Rectal smooth muscle tissue (tissue), 1 donor: ENCODE measurements around the gene KIF3B.
"Not testable (repeated sequence)": the region's sequence is repeated elsewhere in the genome, so short reads cannot be mapped to it uniquely, and the experiment has no call there.

Experiments used
- H3K27ac ChIP-seq: one replicate; pipeline ENCODE4 v1.7.0; 2013; ENCODE audit warnings: low read depth, low read length, inconsistent platforms
- H3K27me3 ChIP-seq: one replicate; pipeline ENCODE4 v1.7.0; 2013; ENCODE audit warnings: low read length; ENCODE audit not compliant: control insufficient read depth, insufficient read depth
- H3K36me3 ChIP-seq: one replicate; pipeline ENCODE4 v1.7.0; 2013; ENCODE audit warnings: low read length; ENCODE audit not compliant: control insufficient read depth, insufficient read depth
- H3K4me1 ChIP-seq: one replicate; pipeline ENCODE4 v1.7.0; 2013; ENCODE audit warnings: low read length; ENCODE audit not compliant: control insufficient read depth, insufficient read depth
- H3K4me3 ChIP-seq: one replicate; pipeline ENCODE4 v1.7.0; 2013; ENCODE audit warnings: low read length
- H3K9ac ChIP-seq: one replicate; pipeline ENCODE4 v1.7.0; 2013; ENCODE audit warnings: low read length

The KIF3B gene

GRCh38 chr20:32236819-32237218 is 40.6 kb upstream of the KIF3B start:
- Histone ChIP-seq H3K9ac (no peak overlapping the region), H3K27me3 (no peaks in the 10 kb centered on the region), H3K4me3 (no peak overlapping the region), H3K4me1 (no peaks in the 10 kb centered on the region), H3K27ac (no peak overlapping the region), H3K36me3 (peaks cover 11% of the 10 kb centered on the region)

GRCh38 chr20:32237419-32237818 is 40.0 kb upstream of the KIF3B start:
- peaks cover 11% of the 10 kb centered on the region for H3K36me3 ChIP-seq
- H3K27ac ChIP-seq = no peak overlapping the region
- no peak overlapping the region for H3K4me3 ChIP-seq
- H3K27me3 ChIP-seq = no peaks in the 10 kb centered on the region
- no peaks in the 10 kb centered on the region for H3K4me1 ChIP-seq
- H3K9ac ChIP-seq = no peak overlapping the region

- H3K4me1 ChIP-seq = no peaks in the 10 kb centered on the region
- H3K9ac ChIP-seq = no peak overlapping the region
- H3K27ac ChIP-seq = no peak overlapping the region
- H3K4me3 ChIP-seq = no peak overlapping the region
- no peaks in the 10 kb centered on the region for H3K27me3 ChIP-seq
- no peaks in the 10 kb centered on the region for H3K36me3 ChIP-seq
Observed at GRCh38 chr20:32238483-32239425, 38.7 kb upstream of the KIF3B start.

GRCh38 chr20:32240205-32240604 is 37.2 kb upstream of the KIF3B start:
- H3K36me3 ChIP-seq = no peaks in the 10 kb centered on the region
- no peak overlapping the region for H3K9ac ChIP-seq
- H3K27ac ChIP-seq = no peak overlapping the region
- H3K4me3 ChIP-seq = no peak overlapping the region
- no peaks in the 10 kb centered on the region for H3K27me3 ChIP-seq
- H3K4me1 ChIP-seq = no peaks in the 10 kb centered on the region

- H3K9ac ChIP-seq = no peak overlapping the region
- no peak overlapping the region for H3K4me3 ChIP-seq
- H3K27me3 ChIP-seq = no peaks in the 10 kb centered on the region
- H3K4me1 ChIP-seq = no peaks in the 10 kb centered on the region
- no peak overlapping the region for H3K27ac ChIP-seq
- no peaks in the 10 kb centered on the region for H3K36me3 ChIP-seq
Observed at GRCh38 chr20:32241807-32242206, 35.6 kb upstream of the KIF3B start.

- Histone ChIP-seq H3K9ac (no peak overlapping the region), H3K4me1 (no peaks in the 10 kb centered on the region), H3K4me3 (no peak overlapping the region), H3K27me3 (no peaks in the 10 kb centered on the region), H3K27ac (no peak overlapping the region), H3K36me3 (no peaks in the 10 kb centered on the region)
Observed at GRCh38 chr20:32244150-32244823, 33.2 kb upstream of the KIF3B start.

- Histone ChIP-seq H3K36me3 (no peaks in the 10 kb centered on the region), H3K27me3 (no peaks in the 10 kb centered on the region), H3K27ac (no peak overlapping the region), H3K4me3 (no peak overlapping the region), H3K4me1 (no peaks in the 10 kb centered on the region), H3K9ac (no peak overlapping the region)
Observed at GRCh38 chr20:32244959-32245358, 32.5 kb upstream of the KIF3B start.

GRCh38 chr20:32246208-32246607 is 31.2 kb upstream of the KIF3B start:
- H3K36me3 ChIP-seq, H3K27ac ChIP-seq, H3K9ac ChIP-seq, H3K4me3 ChIP-seq, H3K4me1 ChIP-seq, H3K27me3 ChIP-seq: not testable (repeated sequence)

GRCh38 chr20:32248043-32248442 is 29.4 kb upstream of the KIF3B start:
- H3K4me3 ChIP-seq = no peak overlapping the region
- H3K27ac ChIP-seq = no peak overlapping the region
- H3K9ac ChIP-seq = no peak overlapping the region
- H3K27me3 ChIP-seq = no peaks in the 10 kb centered on the region
- no peaks in the 10 kb centered on the region for H3K4me1 ChIP-seq
- no peaks in the 10 kb centered on the region for H3K36me3 ChIP-seq

- no peak overlapping the region for H3K9ac ChIP-seq
- H3K27ac ChIP-seq = no peak overlapping the region
- no peaks in the 10 kb centered on the region for H3K4me1 ChIP-seq
- no peaks in the 10 kb centered on the region for H3K27me3 ChIP-seq
- no peak overlapping the region for H3K4me3 ChIP-seq
- H3K36me3 ChIP-seq = no peaks in the 10 kb centered on the region
Observed at GRCh38 chr20:32249030-32249738, 28.3 kb upstream of the KIF3B start.

- no peaks in the 10 kb centered on the region for H3K36me3 ChIP-seq
- H3K27ac ChIP-seq = no peak overlapping the region
- no peak overlapping the region for H3K4me3 ChIP-seq
- no peaks in the 10 kb centered on the region for H3K27me3 ChIP-seq
- H3K9ac ChIP-seq = no peak overlapping the region
- H3K4me1 ChIP-seq = no peaks in the 10 kb centered on the region
Observed at GRCh38 chr20:32251470-32251869, 26.0 kb upstream of the KIF3B start.

- H3K36me3 ChIP-seq = no peaks in the 10 kb centered on the region
- H3K9ac ChIP-seq = no peak overlapping the region
- no peaks in the 10 kb centered on the region for H3K4me1 ChIP-seq
- H3K4me3 ChIP-seq = no peak overlapping the region
- no peak overlapping the region for H3K27ac ChIP-seq
- no peaks in the 10 kb centered on the region for H3K27me3 ChIP-seq
Observed at GRCh38 chr20:32252189-32252588, 25.3 kb upstream of the KIF3B start.
